Mucosa of rectum (tissue), 2 donors: Measurements from ENCODE around the gene SESTD1.

Experiments used
- H3K27ac ChIP-seq, 2 donors: one replicate each; pipeline ENCODE4 v1.7.0; 2013; ENCODE audit warnings: inconsistent platforms in 2 of 2, low read depth in 2 of 2, low read length in 2 of 2
- H3K27me3 ChIP-seq, 2 donors: one replicate each; pipeline ENCODE4 v1.7.0; 2013; ENCODE audit warnings: low read length in 2 of 2; ENCODE audit not compliant: control insufficient read depth in 2 of 2, insufficient read depth in 2 of 2
- H3K36me3 ChIP-seq, 2 donors: one replicate each; pipeline ENCODE4 v1.7.0; 2013; ENCODE audit warnings: low read length in 2 of 2; ENCODE audit not compliant: control insufficient read depth in 2 of 2, insufficient read depth in 2 of 2
- H3K4me1 ChIP-seq, 2 donors: one replicate each; pipeline ENCODE4 v1.7.0; 2013; ENCODE audit warnings: low read length in 2 of 2, mild to moderate bottlenecking in 1 of 2; ENCODE audit not compliant: control insufficient read depth in 2 of 2, insufficient read depth in 2 of 2
- H3K4me3 ChIP-seq, 2 donors: one replicate each; pipeline ENCODE4 v1.7.0; 2013; ENCODE audit warnings: low read length in 2 of 2
- H3K9ac ChIP-seq, 2 donors: one replicate each; pipeline ENCODE4 v1.7.0; 2013; ENCODE audit warnings: low read length in 2 of 2, low read depth in 1 of 2, mild to moderate bottlenecking in 1 of 2
- H3K9me3 ChIP-seq, 2 donors: one replicate each; pipeline ENCODE4 v1.7.0; 2013; ENCODE audit warnings: low read length in 2 of 2; ENCODE audit not compliant: control insufficient read depth in 2 of 2
- donor health status: healthy.
- donor health status: Normal muscosa, but diverticular disease.

SESTD1 gene

GRCh38 chr2:179191110-179191509 lies 73.5 kb downstream of the SESTD1 start:
- Histone ChIP-seq H3K4me3 (no peak overlapping the region), H3K27me3 (no peaks in the 10 kb centered on the region), H3K27ac (no peak overlapping the region), H3K4me1 (no peaks in the 10 kb centered on the region), H3K9ac (no peak overlapping the region), H3K36me3 (no peaks in the 10 kb centered on the region), H3K9me3 (no peaks in the 10 kb centered on the region)

GRCh38 chr2:179186126-179186525 lies 78.5 kb downstream of the SESTD1 start:
- Histone ChIP-seq H3K9ac (no peak overlapping the region), H3K27ac (no peak overlapping the region), H3K9me3 (no peaks in the 10 kb centered on the region), H3K27me3 (no peaks in the 10 kb centered on the region), H3K36me3 (no peaks in the 10 kb centered on the region), H3K4me1 (no peaks in the 10 kb centered on the region), H3K4me3 (no peak overlapping the region)

- no peak overlapping the region for H3K4me3 ChIP-seq
- no peak overlapping the region for H3K9ac ChIP-seq
- no peaks in the 10 kb centered on the region for H3K4me1 ChIP-seq
- no peak overlapping the region for H3K27ac ChIP-seq
- no peaks in the 10 kb centered on the region for H3K27me3 ChIP-seq
- no peaks in the 10 kb centered on the region for H3K36me3 ChIP-seq
- H3K9me3 ChIP-seq: no peaks in the 10 kb centered on the region
Observed at GRCh38 chr2:179184610-179185009, 80.0 kb downstream of the SESTD1 start.

GRCh38 chr2:179181002-179181401 lies 83.6 kb downstream of the SESTD1 start:
- Histone ChIP-seq H3K9me3 (no peaks in the 10 kb centered on the region), H3K36me3 (no peaks in the 10 kb centered on the region), H3K4me1 (no peaks in the 10 kb centered on the region), H3K27ac (no peak overlapping the region), H3K4me3 (no peak overlapping the region), H3K27me3 (no peaks in the 10 kb centered on the region), H3K9ac (no peak overlapping the region)

GRCh38 chr2:179180242-179180641 lies 84.4 kb downstream of the SESTD1 start:
- no peak overlapping the region for H3K4me3 ChIP-seq
- H3K9me3 ChIP-seq: no peaks in the 10 kb centered on the region
- no peak overlapping the region for H3K27ac ChIP-seq
- no peaks in the 10 kb centered on the region for H3K4me1 ChIP-seq
- no peaks in the 10 kb centered on the region for H3K27me3 ChIP-seq
- H3K36me3 ChIP-seq: peaks cover 0 to 3% of the 10 kb centered on the region in 2 donors
- no peak overlapping the region for H3K9ac ChIP-seq

- Histone ChIP-seq H3K4me3 (no peak overlapping the region), H3K27ac (no peak overlapping the region), H3K27me3 (no peaks in the 10 kb centered on the region), H3K9me3 (no peaks in the 10 kb centered on the region), H3K36me3 (peaks cover 0 to 3% of the 10 kb centered on the region in 2 donors), H3K4me1 (no peaks in the 10 kb centered on the region), H3K9ac (no peak overlapping the region)
Observed at GRCh38 chr2:179179719-179180118, 84.9 kb downstream of the SESTD1 start.

- no peak overlapping the region for H3K9ac ChIP-seq
- peaks cover 0 to 3% of the 10 kb centered on the region in 2 donors for H3K36me3 ChIP-seq
- H3K27ac ChIP-seq: no peak overlapping the region
Observed at GRCh38 chr2:179177694-179178093, 86.9 kb downstream of the SESTD1 start.

GRCh38 chr2:179174240-179174639 lies 90.4 kb downstream of the SESTD1 start:
- H3K9me3 ChIP-seq: no peaks in the 10 kb centered on the region
- H3K36me3 ChIP-seq: peaks cover 0 to 3% of the 10 kb centered on the region in 2 donors
- no peak overlapping the region for H3K9ac ChIP-seq
- H3K27ac ChIP-seq: no peak overlapping the region
- no peaks in the 10 kb centered on the region for H3K27me3 ChIP-seq
- H3K4me3 ChIP-seq: no peak overlapping the region
- no peaks in the 10 kb centered on the region for H3K4me1 ChIP-seq

More at GRCh38 chr2:179177694-179178093, 86.9 kb downstream of the SESTD1 start:
- H3K4me3 ChIP-seq: no peak overlapping the region
- H3K27me3 ChIP-seq: no peaks in the 10 kb centered on the region
- H3K9me3 ChIP-seq: no peaks in the 10 kb centered on the region
- no peaks in the 10 kb centered on the region for H3K4me1 ChIP-seq

- no peaks in the 10 kb centered on the region for H3K27me3 ChIP-seq
- H3K9ac ChIP-seq: no peak overlapping the region
- H3K4me1 ChIP-seq: no peaks in the 10 kb centered on the region
- H3K4me3 ChIP-seq: no peak overlapping the region
- H3K27ac ChIP-seq: no peak overlapping the region
- peaks cover 0 to 3% of the 10 kb centered on the region in 2 donors for H3K36me3 ChIP-seq
- no peaks in the 10 kb centered on the region for H3K9me3 ChIP-seq
Observed at GRCh38 chr2:179172894-179173293, 91.7 kb downstream of the SESTD1 start.

GRCh38 chr2:179171371-179171770 lies 93.3 kb downstream of the SESTD1 start:
- H3K9me3 ChIP-seq: no peaks in the 10 kb centered on the region
- no peak overlapping the region for H3K27ac ChIP-seq
- peaks cover 0 to 5% of the 10 kb centered on the region in 2 donors for H3K36me3 ChIP-seq
- H3K4me1 ChIP-seq: no peaks in the 10 kb centered on the region
- no peak overlapping the region for H3K9ac ChIP-seq
- H3K27me3 ChIP-seq: no peaks in the 10 kb centered on the region
- no peak overlapping the region for H3K4me3 ChIP-seq

- Histone ChIP-seq H3K9me3 (no peaks in the 10 kb centered on the region), H3K27me3 (no peaks in the 10 kb centered on the region), H3K9ac (no peak overlapping the region), H3K36me3 (peaks cover 0 to 5% of the 10 kb centered on the region in 2 donors), H3K4me1 (no peaks in the 10 kb centered on the region), H3K4me3 (no peak overlapping the region), H3K27ac (no peak overlapping the region)
Observed at GRCh38 chr2:179170901-179171300, 93.7 kb downstream of the SESTD1 start.
